Measurements from ENCODE around the gene RETREG2.

GRCh38 chr2:219225350-219225749, 47.3 kb downstream of the RETREG2 start:
- TF ChIP-seq CTCF (IDR thresholded peaks at IDR 0.05) (no peak), POLR2AphosphoS5 (IDR thresholded peaks at IDR 0.05; ENCODE audit: low read depth, low read length) (no peak), TCF7L2 (IDR thresholded peaks at IDR 0.05; ENCODE audit: low read depth, low read length) (no peak)

Data from Panc1 (cell line).